Left forelimb (tissue), 1 donor: ENCODE data around the gene TMEM88.

ENCODE experiments used
- DNase-seq: peaks from one replicate; pipeline ENCODE4 v3.0.0-alpha.2; 2018; ENCODE audit warnings: low spot score

The TMEM88 gene

DNA sequence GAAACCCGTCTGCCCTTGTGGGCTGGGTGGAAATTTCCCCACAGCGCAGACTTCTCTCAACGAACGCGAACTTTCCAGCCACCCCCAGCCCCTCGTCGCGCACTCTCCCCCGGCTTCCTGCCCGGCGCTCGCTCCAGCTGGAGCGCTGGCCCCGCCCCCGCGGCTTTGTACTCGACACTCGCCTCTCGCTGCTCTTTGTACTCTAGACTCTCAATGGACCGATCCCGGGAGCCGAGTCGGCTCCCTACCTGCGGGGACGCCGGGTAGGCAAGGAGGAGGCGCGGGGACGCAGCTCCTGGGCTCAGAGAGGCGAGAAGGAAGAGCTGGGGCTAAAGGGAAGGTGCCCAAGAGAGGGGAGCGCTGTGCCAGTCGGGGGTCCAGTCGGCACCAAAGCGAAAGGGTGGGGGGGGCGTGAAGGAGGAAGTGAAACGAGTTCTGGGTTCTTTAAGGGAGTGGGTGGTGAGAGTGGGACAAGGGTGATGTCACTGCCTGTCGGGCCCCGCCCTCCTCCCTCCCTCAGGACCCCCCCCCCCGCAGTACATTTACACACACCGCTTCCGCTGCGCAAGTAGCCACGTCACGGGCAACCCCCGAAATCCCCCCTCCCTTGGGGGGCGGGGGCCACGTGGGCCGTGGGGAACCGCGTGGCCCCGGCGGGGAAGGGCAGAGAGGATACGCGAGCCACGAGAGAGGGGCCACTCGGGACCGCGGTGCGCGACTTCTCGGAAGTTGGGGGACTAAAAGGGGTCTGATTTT lies 11.2 kb upstream of the TMEM88 start:
- DNase-seq, result peak; percentile 85

- DNase-seq, result peak; percentile 90
Measured at GRCh38 chr17:7844292-7845154, 10.3 kb upstream of the TMEM88 start.

GRCh38 chr17:7845359-7846062 lies 9.4 kb upstream of the TMEM88 start:
- DNase-seq, result no peak

DNA sequence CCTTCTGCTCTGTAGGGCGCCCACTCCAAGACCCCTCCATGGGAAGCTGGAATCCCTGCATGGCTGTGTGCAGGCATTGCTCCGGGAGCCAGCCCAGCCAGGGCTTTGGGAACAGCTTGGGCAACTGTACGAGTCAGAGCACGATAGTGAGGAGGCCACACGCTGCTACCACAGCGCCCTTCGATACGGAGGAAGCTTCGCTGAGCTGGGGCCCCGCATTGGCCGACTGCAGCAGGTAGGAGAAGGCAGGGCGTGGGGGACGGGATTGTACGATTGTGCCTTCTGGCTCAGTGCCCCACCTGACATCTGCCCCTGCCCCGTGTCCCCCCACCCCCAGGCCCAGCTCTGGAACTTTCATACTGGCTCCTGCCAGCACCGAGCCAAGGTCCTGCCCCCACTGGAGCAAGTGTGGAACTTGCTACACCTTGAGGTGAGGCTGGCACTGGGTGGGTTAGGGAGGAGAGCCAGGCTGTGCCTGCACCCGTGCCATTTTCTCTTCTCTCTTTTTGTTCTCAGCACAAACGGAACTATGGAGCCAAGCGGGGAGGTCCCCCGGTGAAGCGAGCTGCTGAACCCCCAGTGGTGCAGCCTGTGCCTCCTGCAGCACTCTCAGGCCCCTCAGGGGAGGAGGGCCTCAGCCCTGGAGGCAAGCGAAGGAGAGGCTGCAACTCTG lies 8.7 kb upstream of the TMEM88 start:
- peak; percentile 37 for DNase-seq

- DNase-seq, result peak; percentile 57
Measured at GRCh38 chr17:7846765-7847661, 7.9 kb upstream of the TMEM88 start.

DNA sequence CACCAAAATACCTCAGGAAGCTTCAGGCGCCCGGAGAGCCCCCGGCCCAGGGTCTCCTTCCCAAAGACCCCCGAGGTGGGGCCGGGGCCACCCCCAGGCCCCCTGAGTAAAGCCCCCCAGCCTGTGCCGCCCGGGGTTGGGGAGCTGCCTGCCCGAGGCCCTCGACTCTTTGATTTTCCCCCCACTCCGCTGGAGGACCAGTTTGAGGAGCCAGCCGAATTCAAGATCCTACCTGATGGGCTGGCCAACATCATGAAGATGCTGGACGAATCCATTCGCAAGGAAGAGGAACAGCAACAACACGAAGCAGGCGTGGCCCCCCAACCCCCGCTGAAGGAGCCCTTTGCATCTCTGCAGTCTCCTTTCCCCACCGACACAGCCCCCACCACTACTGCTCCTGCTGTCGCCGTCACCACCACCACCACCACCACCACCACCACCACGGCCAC lies 6.7 kb upstream of the TMEM88 start:
- peak; percentile 61 for DNase-seq

DNA sequence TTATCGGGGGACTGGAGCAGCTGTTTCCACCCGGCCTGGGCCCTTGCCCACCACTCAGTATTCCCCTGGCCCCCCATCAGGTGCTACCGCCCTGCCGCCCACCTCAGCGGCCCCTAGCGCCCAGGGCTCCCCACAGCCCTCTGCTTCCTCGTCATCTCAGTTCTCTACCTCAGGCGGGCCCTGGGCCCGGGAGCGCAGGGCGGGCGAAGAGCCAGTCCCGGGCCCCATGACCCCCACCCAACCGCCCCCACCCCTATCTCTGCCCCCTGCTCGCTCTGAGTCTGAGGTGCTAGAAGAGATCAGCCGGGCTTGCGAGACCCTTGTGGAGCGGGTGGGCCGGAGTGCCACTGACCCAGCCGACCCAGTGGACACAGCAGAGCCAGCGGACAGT lies 6.1 kb upstream of the TMEM88 start:
- DNase-seq, result peak; percentile 53

DNA sequence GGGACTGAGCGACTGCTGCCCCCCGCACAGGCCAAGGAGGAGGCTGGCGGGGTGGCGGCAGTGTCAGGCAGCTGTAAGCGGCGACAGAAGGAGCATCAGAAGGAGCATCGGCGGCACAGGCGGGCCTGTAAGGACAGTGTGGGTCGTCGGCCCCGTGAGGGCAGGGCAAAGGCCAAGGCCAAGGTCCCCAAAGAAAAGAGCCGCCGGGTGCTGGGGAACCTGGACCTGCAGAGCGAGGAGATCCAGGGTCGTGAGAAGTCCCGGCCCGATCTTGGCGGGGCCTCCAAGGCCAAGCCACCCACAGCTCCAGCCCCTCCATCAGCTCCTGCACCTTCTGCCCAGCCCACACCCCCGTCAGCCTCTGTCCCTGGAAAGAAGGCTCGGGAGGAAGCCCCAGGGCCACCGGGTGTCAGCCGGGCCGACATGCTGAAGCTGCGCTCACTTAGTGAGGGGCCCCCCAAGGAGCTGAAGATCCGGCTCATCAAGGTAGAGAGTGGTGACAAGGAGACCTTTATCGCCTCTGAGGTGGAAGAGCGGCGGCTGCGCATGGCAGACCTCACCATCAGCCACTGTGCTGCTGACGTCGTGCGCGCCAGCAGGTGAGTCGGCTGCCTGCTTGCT lies 5.6 kb upstream of the TMEM88 start:
- DNase-seq, result peak; percentile 55

DNA sequence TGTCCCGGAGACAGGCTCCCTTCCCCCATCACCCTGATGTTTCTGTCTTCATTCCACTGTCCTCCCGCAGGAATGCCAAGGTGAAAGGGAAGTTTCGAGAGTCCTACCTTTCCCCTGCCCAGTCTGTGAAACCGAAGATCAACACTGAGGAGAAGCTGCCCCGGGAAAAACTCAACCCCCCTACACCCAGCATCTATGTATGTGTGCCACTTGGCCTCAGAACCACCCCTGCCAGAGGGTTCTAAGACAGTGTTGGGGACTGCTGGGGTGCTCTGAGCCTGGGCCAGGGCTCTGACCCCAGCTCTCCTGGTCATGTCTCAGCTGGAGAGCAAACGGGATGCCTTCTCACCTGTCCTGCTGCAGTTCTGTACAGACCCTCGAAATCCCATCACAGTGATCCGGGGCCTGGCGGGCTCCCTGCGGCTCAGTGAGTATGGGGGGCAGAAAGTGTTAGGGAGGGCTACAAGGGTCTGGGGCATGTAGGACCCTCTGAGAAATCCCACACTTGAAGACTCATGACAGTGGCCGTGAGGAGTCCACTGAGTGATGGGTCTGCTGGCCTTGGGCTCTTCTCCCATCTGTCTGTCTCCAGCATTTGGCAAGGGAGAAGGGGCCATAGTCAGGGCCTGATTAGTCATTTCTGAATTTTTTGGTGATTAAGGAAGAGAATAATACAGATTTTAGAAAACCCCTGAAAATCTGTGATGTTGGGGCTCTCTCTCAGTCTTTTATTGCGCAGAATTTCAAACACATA lies 4.9 kb upstream of the TMEM88 start:
- DNase-seq, result peak; percentile 42

- peak; percentile 63 for DNase-seq
Measured at GRCh38 chr17:7850701-7851437, 4.0 kb upstream of the TMEM88 start.

GRCh38 chr17:7851438-7852261 lies 3.2 kb upstream of the TMEM88 start:
- peak; percentile 92 for DNase-seq

GRCh38 chr17:7852262-7852670 lies 2.6 kb upstream of the TMEM88 start:
- DNase-seq, result no peak

DNA sequence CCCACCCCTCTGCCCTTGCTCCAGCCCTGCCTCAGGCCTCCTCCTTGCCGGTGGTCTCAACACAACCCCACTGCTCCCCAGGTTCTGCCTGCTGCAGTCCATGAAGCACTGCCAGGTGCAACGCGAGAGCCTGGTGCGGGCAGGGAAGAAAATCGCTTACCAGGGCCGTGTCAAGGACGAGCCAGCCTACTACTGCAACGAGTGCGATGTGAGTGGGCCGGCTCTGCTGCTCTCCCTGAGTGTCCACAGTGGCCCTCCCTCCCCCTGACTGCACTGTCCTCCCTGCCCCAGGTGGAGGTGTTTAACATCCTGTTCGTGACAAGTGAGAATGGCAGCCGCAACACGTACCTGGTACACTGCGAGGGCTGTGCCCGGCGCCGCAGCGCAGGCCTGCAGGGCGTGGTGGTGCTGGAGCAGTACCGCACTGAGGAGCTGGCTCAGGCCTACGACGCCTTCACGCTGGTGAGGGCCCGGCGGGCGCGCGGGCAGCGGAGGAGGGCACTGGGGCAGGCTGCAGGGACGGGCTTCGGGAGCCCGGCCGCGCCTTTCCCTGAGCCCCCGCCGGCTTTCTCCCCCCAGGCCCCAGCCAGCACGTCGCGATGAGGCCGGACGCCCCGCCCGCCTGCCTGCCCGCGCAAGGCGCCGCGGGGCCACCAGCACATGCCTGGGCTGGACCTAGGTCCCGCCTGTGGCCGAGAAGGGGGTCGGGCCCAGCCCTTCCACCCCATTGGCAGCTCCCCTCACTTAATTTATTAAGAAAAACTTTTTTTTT lies 1.8 kb upstream of the TMEM88 start:
- DNase-seq, result no peak

DNA sequence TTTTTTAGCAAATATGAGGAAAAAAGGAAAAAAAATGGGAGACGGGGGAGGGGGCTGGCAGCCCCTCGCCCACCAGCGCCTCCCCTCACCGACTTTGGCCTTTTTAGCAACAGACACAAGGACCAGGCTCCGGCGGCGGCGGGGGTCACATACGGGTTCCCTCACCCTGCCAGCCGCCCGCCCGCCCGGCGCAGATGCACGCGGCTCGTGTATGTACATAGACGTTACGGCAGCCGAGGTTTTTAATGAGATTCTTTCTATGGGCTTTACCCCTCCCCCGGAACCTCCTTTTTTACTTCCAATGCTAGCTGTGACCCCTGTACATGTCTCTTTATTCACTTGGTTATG lies 1.2 kb upstream of the TMEM88 start:
- DNase-seq, result peak; percentile 60

DNA sequence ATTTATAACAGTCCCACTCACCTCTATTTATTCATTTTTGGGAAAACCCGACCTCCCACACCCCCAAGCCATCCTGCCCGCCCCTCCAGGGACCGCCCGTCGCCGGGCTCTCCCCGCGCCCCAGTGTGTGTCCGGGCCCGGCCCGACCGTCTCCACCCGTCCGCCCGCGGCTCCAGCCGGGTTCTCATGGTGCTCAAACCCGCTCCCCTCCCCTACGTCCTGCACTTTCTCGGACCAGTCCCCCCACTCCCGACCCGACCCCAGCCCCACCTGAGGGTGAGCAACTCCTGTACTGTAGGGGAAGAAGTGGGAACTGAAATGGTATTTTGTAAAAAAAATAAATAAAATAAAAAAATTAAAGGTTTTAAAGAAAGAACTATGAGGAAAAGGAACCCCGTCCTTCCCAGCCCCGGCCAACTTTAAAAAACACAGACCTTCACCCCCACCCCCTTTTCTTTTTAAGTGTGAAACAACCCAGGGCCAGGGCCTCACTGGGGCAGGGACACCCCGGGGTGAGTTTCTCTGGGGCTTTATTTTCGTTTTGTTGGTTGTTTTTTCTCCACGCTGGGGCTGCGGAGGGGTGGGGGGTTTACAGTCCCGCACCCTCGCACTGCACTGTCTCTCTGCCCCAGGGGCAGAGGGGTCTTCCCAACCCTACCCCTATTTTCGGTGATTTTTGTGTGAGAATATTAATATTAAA lies 638 bp upstream of the TMEM88 start:
- DNase-seq, result peak; percentile 46

DNA sequence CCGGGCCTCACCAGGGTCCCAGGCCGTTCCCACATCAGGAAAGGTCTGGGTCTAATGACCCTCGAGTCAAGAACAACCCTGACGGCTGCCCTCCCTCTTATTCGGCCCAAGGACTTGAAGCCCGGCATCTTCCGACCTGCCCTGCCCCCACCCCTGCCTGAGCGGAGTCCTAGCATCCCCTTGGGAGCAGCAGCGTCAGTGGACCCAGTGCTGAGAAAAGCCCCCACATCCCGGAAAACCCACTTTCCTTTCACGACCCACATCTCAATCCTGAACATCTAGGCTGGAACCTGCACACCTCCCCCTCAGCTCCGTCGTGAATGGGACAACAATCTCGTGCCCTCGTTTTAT lies 769 bp downstream of the TMEM88 start:
- no peak for DNase-seq
